ENCODE results near the gene RPGRIP1.
A peak's percentile ranks its signal among the peaks of the same experiment; 100 is the strongest.
"Not testable (repeated sequence)": the region's sequence is repeated elsewhere in the genome, so short reads cannot be mapped to it uniquely, and the experiment has no call there.

RPGRIP1 gene

DNA sequence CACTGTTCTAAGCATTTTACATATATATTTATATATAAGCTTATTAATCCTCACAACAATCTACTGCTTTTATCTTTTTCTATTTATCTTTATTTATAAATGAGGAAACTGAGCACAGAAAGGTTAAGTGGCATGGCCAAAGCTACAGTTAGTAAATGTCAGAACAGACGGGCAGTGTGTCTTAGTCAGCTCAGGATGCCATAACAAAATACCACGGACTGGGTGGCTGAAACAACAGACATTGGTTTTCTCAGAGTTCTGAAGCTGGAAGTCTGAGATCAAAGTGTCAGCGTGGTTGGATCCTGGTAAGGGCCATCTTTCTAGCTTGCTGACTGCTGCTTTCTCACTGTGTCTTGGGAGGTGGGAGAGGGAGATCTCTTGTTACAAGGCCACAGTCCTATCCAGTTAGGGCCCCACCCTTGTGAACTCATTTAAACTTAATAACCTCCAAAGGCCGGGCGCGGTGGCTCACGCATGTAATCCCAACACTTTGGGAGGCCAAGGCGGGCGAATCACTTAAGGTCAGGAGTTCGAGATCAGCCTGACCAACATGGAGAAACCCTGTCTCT is 19.8 kb downstream of the RPGRIP1 start:
- no peak for DNase-seq (ENCODE audit: low read depth in 1 of 2, low spot score in 1 of 2)

DNA sequence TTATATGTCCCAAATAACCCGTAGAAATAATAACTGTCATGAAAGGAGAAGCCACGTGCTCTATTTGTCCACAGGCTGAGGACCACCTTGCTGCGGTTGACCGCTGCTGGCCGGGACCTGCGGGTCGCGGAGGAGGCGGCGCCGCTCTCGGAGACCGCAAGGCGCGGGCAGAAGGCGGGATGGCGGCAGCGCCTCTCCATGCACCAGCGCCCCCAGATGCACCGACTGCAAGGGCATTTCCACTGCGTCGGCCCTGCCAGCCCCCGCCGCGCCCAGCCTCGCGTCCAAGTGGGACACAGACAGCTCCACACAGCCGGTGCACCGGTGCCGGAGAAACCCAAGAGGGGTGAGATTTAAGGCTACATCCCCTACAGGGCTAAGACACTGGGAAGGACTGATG is 21.0 kb downstream of the RPGRIP1 start:
- DNase-seq (ENCODE audit: low read depth in 1 of 2, low spot score in 1 of 2): peak in 1 of 2 donors; percentile 6

DNA sequence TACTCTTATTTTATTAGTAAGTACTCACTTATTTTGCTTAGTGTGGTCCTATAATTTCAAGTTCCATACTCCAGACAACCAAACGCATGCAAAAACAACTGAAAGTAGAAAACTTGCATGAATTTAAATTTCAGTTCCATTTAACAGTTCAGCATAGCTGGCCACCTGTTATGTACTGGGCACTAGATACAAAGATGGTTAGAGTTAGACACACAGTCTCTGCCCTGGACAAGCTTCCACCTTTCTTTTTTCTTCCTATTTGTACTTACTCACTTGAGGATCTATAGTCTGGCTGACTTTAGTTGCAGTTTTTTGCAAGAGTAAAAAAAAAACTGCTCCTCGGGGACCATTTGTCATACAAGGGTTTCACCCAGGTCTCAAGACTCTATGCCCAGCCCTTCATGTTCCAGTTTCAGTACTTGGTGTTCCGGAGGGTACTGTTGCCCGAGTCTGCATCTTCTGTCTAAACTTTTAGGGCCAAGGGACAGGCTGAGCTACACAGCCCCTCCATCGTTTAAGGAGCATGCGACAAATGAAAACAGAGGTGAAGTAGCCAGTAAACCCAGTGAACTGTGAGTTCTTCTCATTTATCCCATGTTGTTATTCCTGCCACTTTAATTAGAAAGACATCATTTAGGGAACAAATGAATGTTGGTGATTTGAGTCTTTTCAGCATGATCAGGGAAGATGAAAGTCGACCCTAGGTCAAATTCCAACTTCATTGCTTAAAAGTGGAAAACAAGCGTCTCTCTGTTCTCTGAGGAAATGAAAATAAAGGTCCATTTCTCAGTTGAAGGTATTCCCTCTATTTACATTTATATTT is 22.3 kb downstream of the RPGRIP1 start:
- no peak for DNase-seq (ENCODE audit: low read depth in 1 of 2, low spot score in 1 of 2)

DNA sequence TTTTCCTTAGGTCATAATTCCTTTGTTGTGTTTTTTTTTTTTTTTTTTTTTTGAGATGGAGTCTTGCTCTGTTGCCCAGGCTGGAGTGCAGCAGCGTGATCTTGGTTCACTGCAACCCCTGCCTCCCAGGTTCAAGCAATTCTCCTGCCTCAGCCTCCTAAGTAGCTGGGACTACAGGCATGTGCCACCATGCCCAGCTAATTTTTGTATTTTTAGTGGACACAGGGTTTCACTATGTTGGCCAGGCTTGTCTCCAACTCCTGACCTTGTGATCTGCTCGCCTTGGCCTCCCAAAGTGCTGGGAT is 22.9 kb downstream of the RPGRIP1 start:
- not testable (repeated sequence) for DNase-seq (ENCODE audit: low read depth in 1 of 2, low spot score in 1 of 2)

DNA sequence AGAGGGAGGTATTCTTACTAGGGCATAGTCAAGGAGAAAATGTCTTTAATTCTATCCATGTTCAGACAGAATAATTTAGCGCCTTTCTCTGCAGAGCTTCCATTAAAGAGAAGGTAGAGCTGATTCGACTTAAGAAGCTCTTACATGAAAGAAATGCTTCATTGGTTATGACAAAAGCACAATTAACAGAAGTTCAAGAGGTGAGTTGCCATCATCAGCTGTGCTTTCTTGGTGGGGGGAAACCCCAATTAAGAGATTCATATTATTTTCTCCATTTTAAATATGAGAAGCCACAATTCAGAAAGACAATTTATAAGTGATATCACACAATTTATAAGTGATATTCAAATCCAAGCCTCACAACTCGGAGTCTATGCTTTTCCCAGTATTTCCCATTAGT is 27.8 kb downstream of the RPGRIP1 start:
- DNase-seq (ENCODE audit: low read depth in 1 of 2, low spot score in 1 of 2): no peak

DNA sequence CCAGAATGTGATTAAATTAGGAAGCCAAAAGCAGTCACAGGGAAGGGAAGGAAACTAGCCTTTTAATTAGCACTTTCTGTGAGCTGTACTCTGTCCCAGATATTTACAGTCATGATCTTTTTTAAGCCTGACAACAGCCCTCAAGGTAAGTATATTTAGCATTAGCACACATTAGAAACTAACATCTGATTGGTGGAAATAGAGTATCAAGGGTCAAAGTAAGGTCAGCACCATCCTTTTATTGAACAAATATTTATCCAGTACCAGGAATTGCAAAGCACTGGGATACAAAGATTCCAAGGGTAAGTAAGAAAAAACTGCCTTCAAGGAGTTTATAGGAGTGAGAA is 28.2 kb downstream of the RPGRIP1 start:
- no peak for DNase-seq (ENCODE audit: low read depth in 1 of 2, low spot score in 1 of 2)

DNA sequence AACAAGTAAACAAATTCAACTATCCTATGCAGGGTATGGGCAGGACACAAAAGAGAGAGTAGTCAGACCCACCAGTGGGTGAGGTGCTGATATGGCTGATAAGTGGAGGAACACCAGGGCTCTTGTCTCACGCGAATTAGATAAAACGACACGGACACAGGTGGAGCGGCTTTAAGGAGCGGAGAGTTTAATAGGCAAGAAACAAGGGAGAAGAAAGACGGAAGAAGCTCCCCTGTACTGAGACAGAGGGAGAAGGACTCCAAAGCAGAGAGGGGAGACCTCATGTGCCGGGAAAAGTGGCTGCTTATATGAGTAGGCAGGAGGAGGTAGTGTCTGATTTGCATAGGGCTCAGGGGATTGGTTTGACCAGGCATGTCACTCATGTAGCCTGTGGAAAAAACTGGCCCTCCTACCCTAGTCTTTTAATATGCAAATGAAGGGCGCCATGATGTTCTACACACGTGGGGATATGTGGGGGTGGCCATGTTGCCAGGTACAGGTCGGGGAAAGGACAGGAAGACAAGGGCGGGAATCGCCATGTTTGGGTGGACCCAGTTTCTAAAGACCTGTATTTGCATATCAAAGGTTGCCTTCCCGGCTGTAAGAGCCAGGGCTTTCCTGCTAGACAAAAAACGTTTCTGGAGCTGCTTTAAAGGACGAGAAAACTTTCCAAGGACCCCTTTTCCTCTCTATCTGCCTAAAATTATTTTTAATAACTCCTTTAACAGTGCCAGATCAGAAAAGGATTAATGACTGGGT is 28.8 kb downstream of the RPGRIP1 start:
- peak; percentile 46 to 65 for DNase-seq (ENCODE audit: low read depth in 1 of 2, low spot score in 1 of 2)

DNA sequence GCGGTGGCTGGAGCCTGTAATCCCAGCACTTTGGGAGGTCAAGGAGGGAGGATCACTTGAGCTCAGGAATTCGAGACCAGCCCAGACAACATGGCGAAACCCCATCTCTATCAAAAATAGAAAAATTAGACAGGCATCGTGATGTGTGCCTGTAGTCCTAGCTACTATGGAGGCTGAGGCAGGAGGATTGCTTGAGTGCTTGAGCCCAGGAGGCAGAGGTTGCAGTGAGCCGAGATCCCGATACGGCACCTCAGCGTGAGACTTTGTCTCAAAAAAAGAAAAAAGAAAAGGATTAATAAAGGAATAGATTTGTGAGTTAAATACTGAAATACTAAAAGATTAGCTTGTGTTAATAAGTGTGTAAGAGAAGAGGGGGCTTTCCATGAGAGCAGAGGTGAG is 29.4 kb downstream of the RPGRIP1 start:
- DNase-seq (ENCODE audit: low read depth in 1 of 2, low spot score in 1 of 2): no peak

DNA sequence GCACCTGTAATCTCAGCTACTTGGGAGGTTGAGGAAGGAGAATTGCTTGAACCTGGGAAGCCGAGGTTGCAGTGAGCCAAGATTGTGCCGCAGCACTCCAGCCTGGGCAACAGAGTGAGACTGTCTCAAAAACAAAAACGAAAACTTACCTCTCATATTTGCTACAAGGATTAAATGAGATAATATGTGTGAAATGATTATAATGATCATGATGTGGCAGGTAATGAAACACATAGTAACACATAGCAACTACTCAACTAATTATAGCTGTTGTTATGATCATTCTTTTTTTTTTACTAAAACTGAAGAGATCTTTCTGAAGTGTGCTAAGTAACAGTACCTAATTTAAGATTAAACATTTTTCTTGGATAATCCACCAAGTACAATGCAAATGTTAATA is 30.1 kb downstream of the RPGRIP1 start:
- DNase-seq (ENCODE audit: low read depth in 1 of 2, low spot score in 1 of 2): no peak

DNA sequence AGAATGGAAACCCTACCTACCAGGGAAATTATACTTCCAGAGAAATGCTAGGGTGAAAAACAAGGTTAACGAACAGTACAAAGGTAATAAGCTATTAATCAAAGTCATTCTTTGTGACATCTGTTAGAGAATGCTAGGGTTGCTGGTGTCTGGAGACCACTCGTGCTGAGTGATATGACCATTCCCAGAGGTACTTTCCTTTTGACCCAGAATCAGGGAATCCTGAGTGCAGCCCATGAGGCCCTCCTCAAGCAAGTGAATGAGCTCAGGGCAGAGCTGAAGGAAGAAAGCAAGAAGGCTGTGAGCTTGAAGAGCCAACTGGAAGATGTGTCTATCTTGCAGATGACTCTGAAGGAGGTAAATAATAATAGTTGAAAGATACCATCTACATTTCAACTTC is 31.7 kb downstream of the RPGRIP1 start:
- DNase-seq (ENCODE audit: low read depth in 1 of 2, low spot score in 1 of 2): no peak

DNA sequence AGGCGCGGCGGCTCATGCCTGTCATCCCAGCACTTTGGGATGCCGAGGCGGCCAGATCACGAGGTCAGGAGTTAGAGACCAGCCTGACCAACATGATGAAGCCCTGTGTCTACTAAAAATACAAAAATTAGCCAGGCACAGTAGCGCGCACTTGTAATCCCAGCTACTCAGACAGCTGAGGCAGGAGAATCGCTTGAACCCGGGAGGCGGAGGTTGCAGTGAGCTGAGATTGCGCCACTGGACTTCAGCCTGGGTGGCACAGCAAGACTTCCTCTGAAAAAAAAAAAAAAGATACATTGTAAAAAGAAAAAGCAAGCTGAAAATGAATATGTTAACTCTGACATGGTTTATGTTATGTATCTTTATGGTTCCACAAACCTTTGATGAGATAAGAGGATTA is 33.6 kb downstream of the RPGRIP1 start:
- DNase-seq (ENCODE audit: low read depth in 1 of 2, low spot score in 1 of 2): no peak

DNA sequence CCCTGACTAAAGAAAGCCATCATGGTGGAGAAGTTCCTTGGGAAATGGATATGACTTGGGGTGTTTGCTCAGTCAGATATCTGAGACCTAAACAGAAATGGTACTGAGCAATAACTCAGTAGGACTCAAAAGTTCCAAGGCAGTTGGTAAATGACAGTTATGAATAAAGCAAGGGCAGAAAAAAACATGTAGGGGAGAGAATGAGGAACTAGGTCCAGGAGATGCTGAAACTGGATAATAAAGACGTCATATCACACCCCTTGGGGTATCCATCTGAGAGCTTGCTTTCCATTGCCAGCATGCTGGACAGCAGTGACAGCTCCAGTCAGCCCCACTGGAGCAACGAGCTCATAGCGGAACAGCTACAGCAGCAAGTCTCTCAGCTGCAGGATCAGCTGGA is 37.5 kb downstream of the RPGRIP1 start:
- DNase-seq (ENCODE audit: low read depth in 1 of 2, low spot score in 1 of 2): no peak

DNA sequence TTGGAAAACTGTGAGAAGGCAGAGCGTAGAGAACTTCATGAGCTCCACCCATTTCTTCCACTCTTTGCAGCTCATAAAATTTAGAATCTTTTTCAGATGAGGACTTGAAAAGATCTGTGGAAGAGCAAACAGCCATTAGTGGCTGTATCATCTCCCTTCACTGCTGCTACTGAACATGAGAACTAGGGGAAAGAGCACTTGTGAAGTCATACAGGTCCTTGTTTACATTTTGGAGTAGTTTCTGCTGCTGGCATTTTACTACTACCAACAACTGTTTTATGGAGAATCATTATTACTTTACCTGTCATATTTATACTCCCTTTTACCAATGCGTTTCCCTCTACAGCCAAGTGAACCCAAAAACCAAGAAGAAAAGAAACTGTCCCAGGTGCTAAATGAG is 41.0 kb downstream of the RPGRIP1 start:
- no peak for DNase-seq (ENCODE audit: low read depth in 1 of 2, low spot score in 1 of 2)

DNA sequence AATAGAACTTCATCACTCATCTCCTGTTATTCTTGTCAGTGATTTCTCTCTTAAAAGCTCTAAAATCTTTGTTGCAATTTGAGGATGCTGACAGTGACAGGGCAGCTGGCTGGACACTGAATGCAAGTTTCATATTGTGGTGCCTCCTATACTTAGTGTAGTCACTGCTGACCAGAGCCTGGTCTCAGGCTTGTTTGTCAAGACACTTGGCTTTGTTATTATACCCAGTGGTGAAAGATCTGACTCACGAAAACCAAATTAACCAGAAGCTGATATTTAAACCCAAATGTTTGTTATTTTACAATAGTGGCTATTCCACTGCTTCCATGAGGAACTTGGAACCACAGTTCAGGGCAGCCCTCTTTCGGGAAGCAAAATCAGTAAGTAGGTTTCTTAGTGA is 42.8 kb downstream of the RPGRIP1 start:
- DNase-seq (ENCODE audit: low read depth in 1 of 2, low spot score in 1 of 2): no peak

DNA sequence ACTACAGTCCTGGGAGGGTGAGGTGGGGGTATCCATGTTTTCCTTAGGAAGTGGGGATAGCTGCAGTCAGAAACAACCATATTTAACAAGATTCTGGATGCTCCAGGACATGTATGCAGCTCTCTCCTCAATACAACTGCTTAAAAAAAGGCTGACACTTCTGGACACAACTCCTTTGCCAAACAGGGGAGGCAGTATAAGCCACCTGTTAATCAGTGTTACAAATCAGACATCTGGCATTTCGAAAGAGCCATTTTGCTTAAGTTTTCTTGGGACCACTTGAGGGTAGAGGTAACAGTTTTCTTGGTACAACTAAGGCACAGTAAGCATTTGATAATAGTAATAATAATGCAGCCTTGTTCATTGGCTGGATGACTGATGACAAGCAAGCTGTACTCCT is 47.1 kb downstream of the RPGRIP1 start:
- DNase-seq (ENCODE audit: low read depth in 1 of 2, low spot score in 1 of 2): no peak
